ENCODE measurements around the gene IRS1. TPM values are rescaled to one million over a fixed set of nuclear protein-coding genes. Genes with fewer than 3 reads are reported as not detected.

Gene IRS1, protein sequence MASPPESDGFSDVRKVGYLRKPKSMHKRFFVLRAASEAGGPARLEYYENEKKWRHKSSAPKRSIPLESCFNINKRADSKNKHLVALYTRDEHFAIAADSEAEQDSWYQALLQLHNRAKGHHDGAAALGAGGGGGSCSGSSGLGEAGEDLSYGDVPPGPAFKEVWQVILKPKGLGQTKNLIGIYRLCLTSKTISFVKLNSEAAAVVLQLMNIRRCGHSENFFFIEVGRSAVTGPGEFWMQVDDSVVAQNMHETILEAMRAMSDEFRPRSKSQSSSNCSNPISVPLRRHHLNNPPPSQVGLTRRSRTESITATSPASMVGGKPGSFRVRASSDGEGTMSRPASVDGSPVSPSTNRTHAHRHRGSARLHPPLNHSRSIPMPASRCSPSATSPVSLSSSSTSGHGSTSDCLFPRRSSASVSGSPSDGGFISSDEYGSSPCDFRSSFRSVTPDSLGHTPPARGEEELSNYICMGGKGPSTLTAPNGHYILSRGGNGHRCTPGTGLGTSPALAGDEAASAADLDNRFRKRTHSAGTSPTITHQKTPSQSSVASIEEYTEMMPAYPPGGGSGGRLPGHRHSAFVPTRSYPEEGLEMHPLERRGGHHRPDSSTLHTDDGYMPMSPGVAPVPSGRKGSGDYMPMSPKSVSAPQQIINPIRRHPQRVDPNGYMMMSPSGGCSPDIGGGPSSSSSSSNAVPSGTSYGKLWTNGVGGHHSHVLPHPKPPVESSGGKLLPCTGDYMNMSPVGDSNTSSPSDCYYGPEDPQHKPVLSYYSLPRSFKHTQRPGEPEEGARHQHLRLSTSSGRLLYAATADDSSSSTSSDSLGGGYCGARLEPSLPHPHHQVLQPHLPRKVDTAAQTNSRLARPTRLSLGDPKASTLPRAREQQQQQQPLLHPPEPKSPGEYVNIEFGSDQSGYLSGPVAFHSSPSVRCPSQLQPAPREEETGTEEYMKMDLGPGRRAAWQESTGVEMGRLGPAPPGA (N-terminal part only)
- total RNA-seq, result 30.2 TPM

GRCh38 chr2:226799211-226799975 lies at the start of gene IRS1:
TSS of gene IRS1 (minus strand) at chr2:226799820. CDS start at chr2:226798738, 1,082 bp downstream.

GRCh38 chr2:226835796-226836547 lies 36.4 kb upstream of the IRS1 start, which contains the start of gene RHBDD1:
TSS of gene RHBDD1 (plus strand) at chr2:226836054. CDS start at chr2:226864694, 28,640 bp downstream.

Other genes starting within 250 kb of the IRS1 start
- gene RHBDD1, start 36.2 kb upstream of the IRS1 start, total RNA-seq, result 40.2 TPM